HepG2 (cell line): ENCODE data around the gene NAA38. TPM values are rescaled to one million over a fixed set of nuclear protein-coding genes. Genes with fewer than 3 reads are reported as not detected.

ENCODE experiments used
- EHMT2 ChIP-seq: fragments of 200-600 bp; sonication (generic); IDR thresholded peaks from 2 replicates; pipeline ENCODE4 v1.7.0; 2017; ENCODE audit warnings: antibody characterized with exemption, low read depth, low read length, borderline replicate concordance
- ESRRA ChIP-seq: sonication (generic); formaldehyde crosslinking; IDR thresholded peaks from 2 replicates; pipeline ENCODE4 v1.5.1; 2020; ENCODE audit warnings: mild to moderate bottlenecking, low read depth, missing genetic modification reagents
- GABPB1 ChIP-seq: IDR thresholded peaks from 2 replicates; pipeline ENCODE4 v1.6.1; 2016; ENCODE audit warnings: mild to moderate bottlenecking, missing genetic modification reagents, moderate library complexity, missing compliant biosample characterization
- HIVEP1 ChIP-seq: sonication (generic); formaldehyde crosslinking; IDR thresholded peaks from 2 replicates; pipeline ENCODE4 v1.4.0; 2020; ENCODE audit warnings: mild to moderate bottlenecking, missing genetic modification reagents
- MED13 ChIP-seq: sonication (generic); formaldehyde crosslinking; IDR thresholded peaks from 2 replicates; pipeline ENCODE4 v1.5.0; 2020; ENCODE audit warnings: missing genetic modification reagents
- RFXANK ChIP-seq: IDR thresholded peaks from 2 replicates; pipeline ENCODE4 v1.6.1; 2016
- SOX13 ChIP-seq, 3 experiments: fragments of 450-650 bp in 1 of 3; sonication (generic) in 1 of 3; formaldehyde crosslinking in 1 of 3; IDR thresholded peaks in 2 of 3; conservative IDR thresholded peaks in 1 of 3; 2 replicates each; pipeline versions ENCODE4 v1.5.0 to v1.6.1; 2016 to 2020; ENCODE audit warnings: antibody characterized with exemption in 1 of 3, mild to moderate bottlenecking in 1 of 3, missing compliant biosample characterization in 1 of 3, missing genetic modification reagents in 1 of 3, moderate library complexity in 1 of 3
- TBL1XR1 ChIP-seq: fragments of 150-350 bp; IDR thresholded peaks from 2 replicates; pipeline ENCODE4 v1.6.1; 2014; ENCODE audit warnings: borderline replicate concordance, low read length; ENCODE audit not compliant: partially characterized antibody
- TCF12 ChIP-seq, 2 experiments: fragments of 450-650 bp in 1 of 2; sonication (generic) in 1 of 2; formaldehyde crosslinking in 1 of 2; IDR thresholded peaks; 2 replicates each; pipeline versions ENCODE4 v1.6.1 to v1.8.0; 2017 to 2022; ENCODE audit warnings: antibody characterized with exemption in 1 of 2, mild to moderate bottlenecking in 1 of 2, missing genetic modification reagents in 1 of 2, moderate library complexity in 1 of 2
- TGIF2 ChIP-seq: IDR thresholded peaks from 2 replicates; pipeline ENCODE4 v1.6.1; 2016; ENCODE audit warnings: control low read depth, missing compliant biosample characterization
- ZNF24 ChIP-seq: fragments of 450-650 bp; IDR thresholded peaks from 2 replicates; pipeline ENCODE4 v1.6.1; 2017; ENCODE audit warnings: antibody characterized with exemption, mild to moderate bottlenecking
- ZNF564 ChIP-seq: sonication (generic); formaldehyde crosslinking; IDR thresholded peaks from 2 replicates; pipeline ENCODE4 v1.8.1; 2023; ENCODE audit warnings: mild to moderate bottlenecking, missing genetic modification reagents
- ZNF747 ChIP-seq: sonication (generic); formaldehyde crosslinking; IDR thresholded peaks from 2 replicates; pipeline ENCODE4 v1.8.1; 2023; ENCODE audit warnings: missing genetic modification reagents, mild to moderate bottlenecking, borderline replicate concordance
- polyA plus RNA-seq, 8 experiments: library from polyadenylated mRNA; depleted of rRNA in 3 of 8; stranded (reverse) in 7 of 8; unstranded in 1 of 8; fragments of >200 nt; fragmentation: Illumina TruSeq in 4 of 8; extraction: Trizol in 4 of 8; gene quantifications; 2 replicates each; pipeline versions ENCODE4 v1.2.1 to v1.2.3, GENCODE V29; 2011 to 2016; ENCODE audit warnings: low read depth in 4 of 8, missing spikeins in 1 of 8, mixed read lengths in 1 of 8; ENCODE audit not compliant: insufficient read depth in 1 of 8
- total RNA-seq, 5 experiments: library from RNA; depleted of rRNA; stranded (reverse); fragments of >200 nt; fragmentation: Illumina TruSeq; extraction: Trizol; gene quantifications; 2 replicates each; pipeline ENCODE4 v1.2.3, GENCODE V29; 2016; ENCODE audit warnings: low read depth in 1 of 5
- TF ChIP-seq, protein P1 (sequence below), 2 experiments: sonication (generic) in 1 of 2; formaldehyde crosslinking in 1 of 2; IDR thresholded peaks; 2 replicates each; pipeline versions ENCODE4 v1.4.0 to v1.6.1; 2016 to 2020; ENCODE audit warnings: borderline replicate concordance in 1 of 2, low read depth in 1 of 2, mild to moderate bottlenecking in 1 of 2, missing genetic modification reagents in 1 of 2
- TF ChIP-seq, protein P2 (sequence below): IDR thresholded peaks from 2 replicates; pipeline ENCODE4 v1.6.1; 2016; ENCODE audit warnings: missing compliant biosample characterization, missing genetic modification reagents, borderline replicate concordance
- TF ChIP-seq, protein P3 (sequence below): sonication (generic); formaldehyde crosslinking; IDR thresholded peaks from 2 replicates; pipeline ENCODE4 v1.4.0; 2020; ENCODE audit warnings: missing genetic modification reagents
- TF ChIP-seq, protein P4 (sequence below): sonication (generic); formaldehyde crosslinking; IDR thresholded peaks from 2 replicates; pipeline ENCODE4 v1.4.0; 2020; ENCODE audit warnings: missing genetic modification reagents

The NAA38 gene
- total and polyA plus RNA-seq, 2 of the 13 experiments (the other 11 are each of a cell fraction or from before 2014, with no cell fraction given), result 46.9 to 91.6 TPM

DNA sequence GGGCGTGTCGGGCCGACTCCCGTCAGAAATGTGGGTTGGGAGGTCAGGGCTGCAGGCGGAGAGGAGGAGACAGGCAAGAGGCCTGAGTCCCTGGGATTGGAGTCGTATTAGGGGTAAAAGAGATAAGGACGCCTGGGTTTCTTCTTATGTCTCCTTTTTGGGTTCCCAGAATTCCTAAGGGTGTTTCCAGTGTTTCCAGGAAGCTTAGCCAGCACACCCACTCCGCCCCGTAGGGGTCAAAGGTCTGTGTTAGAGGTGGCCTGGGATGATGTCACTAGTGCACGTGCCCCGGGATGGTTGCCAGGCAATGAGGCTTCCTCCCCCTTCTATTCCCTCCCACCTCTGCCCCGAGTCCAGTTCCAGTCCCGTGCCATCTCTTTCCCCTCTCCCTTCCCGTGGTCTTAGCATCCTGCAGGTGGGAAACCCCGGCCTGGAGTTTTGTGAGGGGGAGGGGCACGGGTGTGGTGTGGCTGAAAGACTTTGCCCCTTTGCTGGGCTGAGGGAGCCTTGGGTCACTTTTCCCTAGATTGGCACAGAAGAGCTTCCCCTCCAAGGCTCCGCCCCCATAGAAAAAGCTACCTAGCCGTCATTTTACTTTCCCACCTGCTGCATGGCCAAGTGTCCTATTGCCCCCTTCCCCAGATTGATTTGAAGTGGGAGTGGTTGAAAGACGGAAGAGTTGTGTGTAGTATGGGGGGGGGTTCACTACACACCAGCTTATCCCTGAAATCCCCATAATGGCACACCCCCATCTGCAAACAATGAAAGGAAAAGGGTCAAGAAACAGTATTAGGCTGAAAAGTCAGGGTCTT is 20.6 kb downstream of the NAA38 start (continued):
- TF ChIP-seq, protein P1, sequence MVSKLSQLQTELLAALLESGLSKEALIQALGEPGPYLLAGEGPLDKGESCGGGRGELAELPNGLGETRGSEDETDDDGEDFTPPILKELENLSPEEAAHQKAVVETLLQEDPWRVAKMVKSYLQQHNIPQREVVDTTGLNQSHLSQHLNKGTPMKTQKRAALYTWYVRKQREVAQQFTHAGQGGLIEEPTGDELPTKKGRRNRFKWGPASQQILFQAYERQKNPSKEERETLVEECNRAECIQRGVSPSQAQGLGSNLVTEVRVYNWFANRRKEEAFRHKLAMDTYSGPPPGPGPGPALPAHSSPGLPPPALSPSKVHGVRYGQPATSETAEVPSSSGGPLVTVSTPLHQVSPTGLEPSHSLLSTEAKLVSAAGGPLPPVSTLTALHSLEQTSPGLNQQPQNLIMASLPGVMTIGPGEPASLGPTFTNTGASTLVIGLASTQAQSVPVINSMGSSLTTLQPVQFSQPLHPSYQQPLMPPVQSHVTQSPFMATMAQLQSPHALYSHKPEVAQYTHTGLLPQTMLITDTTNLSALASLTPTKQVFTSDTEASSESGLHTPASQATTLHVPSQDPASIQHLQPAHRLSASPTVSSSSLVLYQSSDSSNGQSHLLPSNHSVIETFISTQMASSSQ (IDR thresholded peaks at IDR 0.05; ENCODE audit: low read depth), result peak; percentile 85
- TF ChIP-seq, protein P1 (CRISPR knock-in tag; IDR thresholded peaks at IDR 0.05; ENCODE audit: borderline replicate concordance), result peak; percentile 89; the same call in 1 of the 2 replicates
- TF ChIP-seq EHMT2, result no peak
- peak; percentile 78 for TF ChIP-seq SOX13 (IDR thresholded peaks at IDR 0.05)
- peak in 1 of 2 experiments; percentile 82; a peak in 2 of 4 replicates for TF ChIP-seq SOX13 (CRISPR knock-in tag; conservative IDR thresholded peaks at IDR 0.05 in 1 of 2, IDR thresholded peaks at IDR 0.05 in 1 of 2)
- peak; percentile 83 for TF ChIP-seq GABPB1 (CRISPR knock-in tag)
- peak; percentile 97 for TF ChIP-seq TGIF2 (CRISPR knock-in tag)
- TF ChIP-seq ZNF24, result peak; percentile 69; the same call in 1 of the 2 replicates
- peak; percentile 82; the same call in 1 of the 2 replicates for TF ChIP-seq ZNF747 (CRISPR knock-in tag)
- TF ChIP-seq HIVEP1, result peak; percentile 100
- TF ChIP-seq TBL1XR1, result peak; percentile 99
- TF ChIP-seq RFXANK (CRISPR knock-in tag), result peak; percentile 82
- TF ChIP-seq ESRRA (CRISPR knock-in tag), result peak; percentile 91
- TF ChIP-seq MED13 (CRISPR knock-in tag), result peak; percentile 62; the same call in 1 of the 2 replicates
- TF ChIP-seq, protein P2, sequence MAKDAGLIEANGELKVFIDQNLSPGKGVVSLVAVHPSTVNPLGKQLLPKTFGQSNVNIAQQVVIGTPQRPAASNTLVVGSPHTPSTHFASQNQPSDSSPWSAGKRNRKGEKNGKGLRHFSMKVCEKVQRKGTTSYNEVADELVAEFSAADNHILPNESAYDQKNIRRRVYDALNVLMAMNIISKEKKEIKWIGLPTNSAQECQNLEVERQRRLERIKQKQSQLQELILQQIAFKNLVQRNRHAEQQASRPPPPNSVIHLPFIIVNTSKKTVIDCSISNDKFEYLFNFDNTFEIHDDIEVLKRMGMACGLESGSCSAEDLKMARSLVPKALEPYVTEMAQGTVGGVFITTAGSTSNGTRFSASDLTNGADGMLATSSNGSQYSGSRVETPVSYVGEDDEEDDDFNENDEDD, result peak; percentile 72; the same call in 1 of the 2 replicates
- no peak for TF ChIP-seq TCF12 (IDR thresholded peaks at IDR 0.05)
- peak; percentile 68 for TF ChIP-seq TCF12 (CRISPR knock-in tag; IDR thresholded peaks at IDR 0.05)
- TF ChIP-seq, protein P3, sequence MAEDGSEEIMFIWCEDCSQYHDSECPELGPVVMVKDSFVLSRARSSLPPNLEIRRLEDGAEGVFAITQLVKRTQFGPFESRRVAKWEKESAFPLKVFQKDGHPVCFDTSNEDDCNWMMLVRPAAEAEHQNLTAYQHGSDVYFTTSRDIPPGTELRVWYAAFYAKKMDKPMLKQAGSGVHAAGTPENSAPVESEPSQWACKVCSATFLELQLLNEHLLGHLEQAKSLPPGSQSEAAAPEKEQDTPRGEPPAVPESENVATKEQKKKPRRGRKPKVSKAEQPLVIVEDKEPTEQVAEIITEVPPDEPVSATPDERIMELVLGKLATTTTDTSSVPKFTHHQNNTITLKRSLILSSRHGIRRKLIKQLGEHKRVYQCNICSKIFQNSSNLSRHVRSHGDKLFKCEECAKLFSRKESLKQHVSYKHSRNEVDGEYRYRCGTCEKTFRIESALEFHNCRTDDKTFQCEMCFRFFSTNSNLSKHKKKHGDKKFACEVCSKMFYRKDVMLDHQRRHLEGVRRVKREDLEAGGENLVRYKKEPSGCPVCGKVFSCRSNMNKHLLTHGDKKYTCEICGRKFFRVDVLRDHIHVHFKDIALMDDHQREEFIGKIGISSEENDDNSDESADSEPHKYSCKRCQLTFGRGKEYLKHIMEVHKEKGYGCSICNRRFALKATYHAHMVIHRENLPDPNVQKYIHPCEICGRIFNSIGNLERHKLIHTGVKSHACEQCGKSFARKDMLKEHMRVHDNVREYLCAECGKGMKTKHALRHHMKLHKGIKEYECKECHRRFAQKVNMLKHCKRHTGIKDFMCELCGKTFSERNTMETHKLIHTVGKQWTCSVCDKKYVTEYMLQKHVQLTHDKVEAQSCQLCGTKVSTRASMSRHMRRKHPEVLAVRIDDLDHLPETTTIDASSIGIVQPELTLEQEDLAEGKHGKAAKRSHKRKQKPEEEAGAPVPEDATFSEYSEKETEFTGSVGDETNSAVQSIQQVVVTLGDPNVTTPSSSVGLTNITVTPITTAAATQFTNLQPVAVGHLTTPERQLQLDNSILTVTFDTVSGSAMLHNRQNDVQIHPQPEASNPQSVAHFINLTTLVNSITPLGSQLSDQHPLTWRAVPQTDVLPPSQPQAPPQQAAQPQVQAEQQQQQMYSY (CRISPR knock-in tag), result peak; percentile 99
- TF ChIP-seq, protein P4, sequence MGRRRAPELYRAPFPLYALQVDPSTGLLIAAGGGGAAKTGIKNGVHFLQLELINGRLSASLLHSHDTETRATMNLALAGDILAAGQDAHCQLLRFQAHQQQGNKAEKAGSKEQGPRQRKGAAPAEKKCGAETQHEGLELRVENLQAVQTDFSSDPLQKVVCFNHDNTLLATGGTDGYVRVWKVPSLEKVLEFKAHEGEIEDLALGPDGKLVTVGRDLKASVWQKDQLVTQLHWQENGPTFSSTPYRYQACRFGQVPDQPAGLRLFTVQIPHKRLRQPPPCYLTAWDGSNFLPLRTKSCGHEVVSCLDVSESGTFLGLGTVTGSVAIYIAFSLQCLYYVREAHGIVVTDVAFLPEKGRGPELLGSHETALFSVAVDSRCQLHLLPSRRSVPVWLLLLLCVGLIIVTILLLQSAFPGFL, result no peak
- TF ChIP-seq ZNF564 (CRISPR knock-in tag), result peak; percentile 89
